ENCODE results near the gene PLCB4. TPM values are rescaled to one million over a fixed set of nuclear protein-coding genes. Genes with fewer than 3 reads are reported as not detected.

The PLCB4 gene
- total RNA-seq, 4 donors from 2014 or later, result 2.3 to 3.9 (median 3.3) TPM

DNA sequence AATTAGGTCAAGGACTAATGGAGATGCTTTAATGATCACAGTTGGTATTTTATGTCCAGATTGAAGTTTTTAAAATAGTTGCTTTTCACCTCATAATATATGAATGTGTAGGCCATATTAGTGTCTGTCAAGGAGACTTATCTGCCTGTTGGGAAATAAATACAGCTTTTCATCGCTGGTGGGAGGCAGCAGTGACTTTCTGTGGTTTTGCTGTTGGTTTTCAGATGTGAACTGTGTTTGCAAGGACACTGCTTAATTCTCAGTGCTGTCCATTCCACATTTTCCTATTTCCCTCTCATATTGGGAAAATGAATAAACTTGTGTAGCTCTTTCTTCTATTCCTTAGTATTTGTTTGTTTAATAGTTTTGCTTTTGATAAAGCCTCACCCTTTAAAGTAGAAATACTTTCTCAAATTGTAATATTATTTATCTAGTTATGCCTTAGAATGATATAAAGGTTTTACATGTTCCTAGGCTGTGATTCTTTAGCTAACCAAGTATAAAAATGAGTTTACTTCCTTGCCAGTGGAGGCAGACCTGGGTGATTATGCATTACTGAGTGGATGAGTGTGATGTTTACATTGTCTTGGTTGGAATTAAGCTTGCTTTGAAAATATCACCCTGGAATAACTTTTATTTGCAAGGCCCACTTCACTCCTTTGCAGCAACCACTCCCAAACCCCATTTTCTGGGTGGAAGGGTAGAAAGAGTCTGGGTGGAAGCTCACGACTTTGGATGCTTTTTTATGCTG is 3.3 kb downstream of the PLCB4 start:
- intact Hi-C loops (cut with DNase I; ENCODE audit: low total_unique reads), result no loop called here

DNA sequence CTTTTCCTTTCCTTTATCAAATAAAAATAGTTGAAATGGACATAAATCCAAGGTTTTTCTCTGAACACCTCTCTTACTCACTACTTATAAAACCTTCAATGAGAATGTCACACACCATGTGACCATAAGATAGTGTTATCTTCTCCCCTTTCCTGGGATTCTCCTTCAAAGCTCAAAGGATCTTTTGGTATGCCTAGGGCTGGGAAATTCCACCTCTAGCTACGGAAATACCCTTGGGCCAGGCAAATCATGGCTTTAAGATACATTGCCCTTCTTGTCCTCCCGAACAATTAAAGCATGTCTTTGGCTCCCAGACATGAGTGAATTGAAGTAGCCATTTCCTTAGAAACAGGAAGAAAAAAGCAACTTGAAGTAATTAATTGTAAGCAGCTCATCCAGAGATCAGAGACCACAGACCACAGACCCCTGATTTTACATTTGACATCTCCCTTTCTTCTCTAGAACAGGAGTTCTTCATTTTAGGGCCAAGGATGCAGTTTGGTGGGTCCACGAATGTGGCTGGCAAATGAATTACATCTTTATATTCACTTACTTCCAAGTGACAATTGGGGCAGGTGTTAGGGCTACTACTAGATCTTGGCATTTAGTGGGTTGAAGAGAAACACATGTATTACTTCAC is 4.1 kb downstream of the PLCB4 start:
- ATAC-seq (no peak), DNase-seq (no peak)
- peak overlapping the region in 2 of 4 donors; percentile 2 to 6 for H3K27ac ChIP-seq
- TF ChIP-seq POLR2A (IDR thresholded peaks at IDR 0.05), result no peak
- peaks cover 5 to 12% (median 5%) of the 10 kb centered on the region in 3 donors for H3K27me3 ChIP-seq
- no peaks in the 10 kb centered on the region for H3K36me3 ChIP-seq
- intact Hi-C loops (cut with DNase I; ENCODE audit: low total_unique reads) (no loop called here), in situ Hi-C loops (cut with MboI; ENCODE audit: low sequenced_read_pairs in 4 of 4) (no loop called here)
- H3K4me3 ChIP-seq, result no peak overlapping the region
- H3K9me3 ChIP-seq, result no peaks in the 10 kb centered on the region
- peaks cover 0 to 14% of the 10 kb centered on the region in 2 donors for H3K4me1 ChIP-seq

More for the DNA sequence above, 3.3 kb downstream of the PLCB4 start:
- H3K9me3 ChIP-seq, result no peaks in the 10 kb centered on the region
- no peak for DNase-seq
- in situ Hi-C loops (cut with MboI; ENCODE audit: low sequenced_read_pairs in 4 of 4), result no loop called here
- no peak for TF ChIP-seq POLR2A (IDR thresholded peaks at IDR 0.05)
- TF ChIP-seq, protein P1, sequence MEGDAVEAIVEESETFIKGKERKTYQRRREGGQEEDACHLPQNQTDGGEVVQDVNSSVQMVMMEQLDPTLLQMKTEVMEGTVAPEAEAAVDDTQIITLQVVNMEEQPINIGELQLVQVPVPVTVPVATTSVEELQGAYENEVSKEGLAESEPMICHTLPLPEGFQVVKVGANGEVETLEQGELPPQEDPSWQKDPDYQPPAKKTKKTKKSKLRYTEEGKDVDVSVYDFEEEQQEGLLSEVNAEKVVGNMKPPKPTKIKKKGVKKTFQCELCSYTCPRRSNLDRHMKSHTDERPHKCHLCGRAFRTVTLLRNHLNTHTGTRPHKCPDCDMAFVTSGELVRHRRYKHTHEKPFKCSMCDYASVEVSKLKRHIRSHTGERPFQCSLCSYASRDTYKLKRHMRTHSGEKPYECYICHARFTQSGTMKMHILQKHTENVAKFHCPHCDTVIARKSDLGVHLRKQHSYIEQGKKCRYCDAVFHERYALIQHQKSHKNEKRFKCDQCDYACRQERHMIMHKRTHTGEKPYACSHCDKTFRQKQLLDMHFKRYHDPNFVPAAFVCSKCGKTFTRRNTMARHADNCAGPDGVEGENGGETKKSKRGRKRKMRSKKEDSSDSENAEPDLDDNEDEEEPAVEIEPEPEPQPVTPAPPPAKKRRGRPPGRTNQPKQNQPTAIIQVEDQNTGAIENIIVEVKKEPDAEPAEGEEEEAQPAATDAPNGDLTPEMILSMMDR (IDR thresholded peaks at IDR 0.05 in 4 of 5, conservative IDR thresholded peaks at IDR 0.05 in 1 of 5), result no peak
- no peak overlapping the region for H3K4me3 ChIP-seq
- ATAC-seq, result no peak
- H3K4me1 ChIP-seq, result peaks cover 0 to 11% of the 10 kb centered on the region in 2 donors
- peak overlapping the region in 2 of 4 donors; percentile 2 to 30 for H3K27ac ChIP-seq
- no peaks in the 10 kb centered on the region for H3K36me3 ChIP-seq
- peaks cover 5 to 12% (median 5%) of the 10 kb centered on the region in 3 donors for H3K27me3 ChIP-seq

GRCh38 chr20:9075264-9076095 is 6.6 kb downstream of the PLCB4 start:
- Histone ChIP-seq H3K27ac (no peak overlapping the region), H3K4me1 (peaks cover 0 to 14% of the 10 kb centered on the region in 2 donors), H3K36me3 (no peaks in the 10 kb centered on the region), H3K27me3 (peaks cover under 1 to 6% (median 5%) of the 10 kb centered on the region in 3 donors), H3K9me3 (no peaks in the 10 kb centered on the region), H3K4me3 (no peak overlapping the region)
- no peak for DNase-seq
- no peak for ATAC-seq
- TF ChIP-seq, protein P1 (IDR thresholded peaks at IDR 0.05 in 4 of 5, conservative IDR thresholded peaks at IDR 0.05 in 1 of 5), result no peak
- TF ChIP-seq POLR2A (IDR thresholded peaks at IDR 0.05), result no peak
- in situ Hi-C loops (cut with MboI; ENCODE audit: low sequenced_read_pairs in 4 of 4), result no loop called here
- intact Hi-C loops (cut with DNase I; ENCODE audit: low total_unique reads), result no loop called here

- TF ChIP-seq, protein P1 (IDR thresholded peaks at IDR 0.05 in 4 of 5, conservative IDR thresholded peaks at IDR 0.05 in 1 of 5), result no peak
- no peak for TF ChIP-seq POLR2A (IDR thresholded peaks at IDR 0.05)
- ATAC-seq (no peak), DNase-seq (no peak)
- Histone ChIP-seq H3K4me3 (no peak overlapping the region), H3K27ac (no peak overlapping the region), H3K36me3 (no peaks in the 10 kb centered on the region), H3K27me3 (no peaks in the 10 kb centered on the region), H3K4me1 (peaks cover 0 to 14% of the 10 kb centered on the region in 2 donors), H3K9me3 (no peaks in the 10 kb centered on the region)
- in situ Hi-C loops (cut with MboI; ENCODE audit: low sequenced_read_pairs in 4 of 4), result no loop called here
- intact Hi-C loops (cut with DNase I; ENCODE audit: low total_unique reads), result no loop called here
Observed at GRCh38 chr20:9076440-9076839, 7.6 kb downstream of the PLCB4 start.

All from gastrocnemius medialis (tissue), 4 donors.